SK-MEL-5 (cell line): Measurements from ENCODE around the gene PDIA6. TPM values are rescaled to one million over a fixed set of nuclear protein-coding genes. Genes with fewer than 3 reads are reported as not detected.
A peak's percentile ranks its signal among the peaks of the same experiment; 100 is the strongest.

Experiments used
- DNase-seq: peaks from one replicate; pipeline ENCODE4 v3.0.0-alpha.2; 2016; ENCODE audit warnings: low read depth, low spot score
- in situ Hi-C: cut with HindIII; loops from 2 replicates; pipeline ENCODE4 v1.10.0; 2016; ENCODE audit warnings: low sequenced_read_pairs, high pct_unique_total_duplicates, low pct_unique_long_range_greater_than_20kb
- total RNA-seq: library from RNA; depleted of rRNA; stranded (reverse); fragments of >200 nt; shearing (Covaris generic); gene quantifications from 2 replicates; pipeline ENCODE4 v1.2.3, GENCODE V29; 2014

Gene PDIA6
- total RNA-seq, 1 experiment from 2014 or later, result 813 TPM

GRCh38 chr2:10835052-10835970 lies 22.7 kb upstream of the PDIA6 start:
- in situ Hi-C loops, result no loop called here
- peak; percentile 67 for DNase-seq

DNA sequence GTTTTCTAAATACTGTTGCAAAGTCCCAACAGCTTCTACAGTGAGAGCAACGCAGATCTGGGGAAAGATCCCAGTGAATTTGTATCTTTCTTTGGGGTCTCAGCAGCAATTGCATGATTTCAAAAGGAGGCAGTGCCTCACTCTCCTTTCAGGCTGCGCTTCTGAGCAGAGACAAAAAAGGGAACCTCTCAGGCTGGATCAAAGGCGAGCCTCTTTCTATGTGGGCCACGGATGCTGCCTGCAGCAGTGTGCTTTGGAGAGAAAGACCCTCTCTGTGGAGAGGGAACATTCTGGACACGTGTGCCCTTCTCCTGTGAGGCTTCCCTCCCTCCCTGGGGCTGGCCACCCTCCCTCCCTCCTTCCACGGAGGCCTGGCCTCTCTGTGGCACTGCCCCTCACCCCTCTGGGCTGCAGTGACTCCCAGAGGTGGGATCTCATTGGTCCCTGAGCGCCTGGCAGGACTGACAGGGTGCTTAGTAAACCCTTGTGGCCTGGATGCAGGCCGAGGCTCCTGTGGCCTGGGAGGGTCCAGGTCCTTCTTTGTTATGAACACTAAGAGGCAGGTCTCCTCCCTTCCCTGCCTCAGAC lies 21.6 kb upstream of the PDIA6 start:
- DNase-seq, result no peak
- in situ Hi-C loops, result no loop called here

DNA sequence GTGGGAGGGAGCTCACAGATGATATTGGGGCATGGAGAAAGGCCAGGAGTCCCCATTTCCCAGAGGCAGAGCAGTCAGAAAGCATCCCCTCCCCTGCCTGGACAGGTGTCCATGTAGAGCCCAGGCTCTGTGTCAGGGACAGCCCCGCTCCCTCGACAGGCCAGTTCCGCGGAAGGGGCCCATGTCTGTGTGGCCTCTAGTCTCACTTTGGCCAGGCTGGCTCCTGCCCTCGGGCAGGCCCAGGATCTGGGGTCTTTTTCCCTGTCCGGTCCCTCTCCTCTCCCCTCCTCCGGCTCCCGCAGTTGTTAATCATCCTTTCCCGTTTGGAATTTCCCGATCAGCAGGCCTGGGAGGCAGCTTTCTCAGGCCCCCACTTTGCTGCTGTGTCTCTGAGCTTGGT lies 20.4 kb upstream of the PDIA6 start:
- in situ Hi-C loops, result no loop called here
- no peak for DNase-seq

GRCh38 chr2:10832203-10832936 lies 19.8 kb upstream of the PDIA6 start:
- peak; percentile 83 for DNase-seq
- in situ Hi-C loops, result no loop called here

GRCh38 chr2:10831400-10831985 lies 18.9 kb upstream of the PDIA6 start:
- no peak for DNase-seq
- in situ Hi-C loops, result no loop called here

- DNase-seq, result no peak
- in situ Hi-C loops, result no loop called here
These were observed 18.2 kb upstream of the PDIA6 start for GRCh38 chr2:10830641-10831399.

DNA sequence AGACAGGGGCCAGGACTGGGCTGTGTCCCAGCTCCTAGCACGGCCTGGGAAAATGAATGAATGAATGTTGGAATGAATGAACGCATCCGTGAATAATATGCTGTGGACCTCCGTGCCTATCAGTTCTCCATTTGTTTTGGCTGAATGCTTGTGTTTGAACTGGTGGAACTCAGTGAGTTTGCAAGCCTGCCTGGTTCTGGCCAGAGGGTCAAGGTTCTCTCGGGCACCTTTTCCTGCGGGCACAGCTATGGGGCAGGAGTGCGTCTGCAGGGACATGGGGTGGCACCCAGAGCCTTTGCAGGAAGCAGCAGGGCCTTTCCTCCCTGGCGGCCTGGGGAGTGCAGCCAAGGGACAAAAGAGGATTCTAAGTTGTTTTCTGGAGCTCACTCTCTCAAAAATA lies 17.6 kb upstream of the PDIA6 start:
- DNase-seq, result no peak

GRCh38 chr2:10829299-10829698 lies 16.7 kb upstream of the PDIA6 start:
- in situ Hi-C loops, result no loop called here
- no peak for DNase-seq

More for the DNA sequence above, 17.6 kb upstream of the PDIA6 start:
- in situ Hi-C loops, result no loop called here

GRCh38 chr2:10828346-10828745 lies 15.8 kb upstream of the PDIA6 start:
- in situ Hi-C loops, result no loop called here
- DNase-seq, result no peak

DNA sequence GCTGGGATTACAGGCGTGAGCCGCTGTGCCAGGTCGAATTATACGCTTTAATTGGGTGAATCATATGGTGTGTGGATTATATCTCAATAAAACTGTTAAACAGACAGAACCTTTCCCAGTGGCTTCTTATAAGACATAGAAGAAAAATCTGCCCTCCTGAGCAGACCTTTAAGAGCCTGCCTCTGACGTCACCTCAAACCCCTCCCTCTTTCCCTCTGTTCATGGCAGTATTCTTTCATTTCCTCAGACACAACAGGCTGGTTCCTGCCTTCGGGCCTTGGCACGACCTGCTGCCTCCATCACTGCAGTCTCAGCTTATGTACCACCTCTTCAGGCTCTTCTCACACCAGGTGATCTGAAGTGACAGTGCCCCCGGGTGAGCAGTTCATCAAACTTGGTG lies 14.0 kb upstream of the PDIA6 start:
- in situ Hi-C loops, result no loop called here

DNA sequence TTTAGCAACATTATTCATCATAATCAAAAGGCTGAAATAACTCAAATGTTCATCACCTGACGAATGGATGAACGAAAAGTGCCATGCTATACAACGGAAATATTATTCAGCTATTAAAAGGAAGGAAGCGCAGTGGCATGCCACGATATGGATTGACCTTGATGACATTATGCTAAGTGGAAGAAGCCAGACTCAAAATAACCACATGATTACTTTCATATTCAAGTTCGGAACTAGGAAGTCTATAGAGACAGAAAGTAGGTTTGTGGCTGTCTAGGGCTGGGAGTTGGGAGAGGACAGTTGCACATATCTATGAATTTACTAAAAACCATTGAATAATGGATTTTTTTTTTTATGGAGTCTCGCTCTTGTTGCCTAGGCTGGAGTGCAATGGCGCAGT lies 13.4 kb upstream of the PDIA6 start:
- in situ Hi-C loops, result no loop called here
- no peak for DNase-seq

More for the DNA sequence above, 14.0 kb upstream of the PDIA6 start:
- DNase-seq, result no peak

- no peak for DNase-seq
- in situ Hi-C loops, result no loop called here
These were observed 11.6 kb upstream of the PDIA6 start for GRCh38 chr2:10824191-10824590.

- in situ Hi-C loops, result no loop called here
- DNase-seq, result no peak
These were observed 8.6 kb upstream of the PDIA6 start for GRCh38 chr2:10820978-10821695.

DNA sequence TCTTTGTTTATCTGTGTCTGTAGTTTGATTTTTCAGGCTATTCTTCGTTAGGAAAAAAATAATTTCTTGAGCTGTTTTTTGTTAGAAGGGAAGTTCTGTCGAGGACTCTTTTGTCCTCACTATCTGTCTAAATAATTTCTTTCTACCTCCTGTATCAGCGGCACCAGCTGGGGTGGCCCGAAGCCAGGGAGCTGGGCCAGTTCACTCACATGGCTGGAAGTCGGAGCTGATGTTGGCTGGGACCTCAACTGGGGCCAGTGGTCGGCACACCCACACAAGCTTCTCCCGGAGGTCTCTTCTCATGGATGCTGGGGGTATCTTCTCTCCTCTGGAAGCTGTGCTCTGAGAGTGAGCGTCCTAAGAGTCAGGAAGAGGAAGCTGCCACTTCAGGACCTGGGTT lies 8.0 kb upstream of the PDIA6 start:
- DNase-seq, result no peak

DNA sequence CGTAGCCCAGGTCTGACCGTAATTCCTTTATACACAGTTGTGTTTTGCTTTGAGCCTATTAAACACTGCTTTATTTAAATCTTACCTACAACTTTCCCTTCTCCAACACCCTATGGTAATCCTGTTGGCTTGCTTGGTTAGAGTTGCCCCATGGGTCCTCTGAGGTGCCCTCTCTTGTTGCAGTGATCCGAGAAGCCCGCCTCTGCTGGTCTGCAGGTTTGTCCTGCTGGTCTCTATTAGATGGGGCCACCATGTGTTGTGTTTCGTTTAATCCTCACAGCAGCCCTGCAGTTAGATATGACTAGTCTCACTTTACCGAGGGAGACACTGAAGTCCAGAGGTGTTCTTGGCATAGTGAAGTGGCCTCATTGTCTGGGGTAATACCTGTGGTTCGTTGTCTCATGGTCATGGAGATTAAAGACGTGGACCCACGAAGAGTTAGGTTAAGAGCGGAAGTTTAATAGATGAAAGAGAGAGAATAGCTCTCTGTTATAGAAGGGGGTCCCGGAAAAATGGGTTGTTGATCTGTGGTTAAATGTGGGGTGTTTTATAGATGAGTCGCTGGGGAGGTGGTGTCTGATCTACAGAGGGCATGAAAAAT lies 7.2 kb upstream of the PDIA6 start:
- DNase-seq, result no peak
- in situ Hi-C loops, result no loop called here

More for the DNA sequence above, 8.0 kb upstream of the PDIA6 start:
- in situ Hi-C loops, result no loop called here

GRCh38 chr2:10818984-10819383 lies 6.4 kb upstream of the PDIA6 start:
- DNase-seq, result no peak
- in situ Hi-C loops, result no loop called here
